ENCODE results near the gene TSC22D4.

The TSC22D4 gene

GRCh38 chr7:100431286-100431735 lies 47.7 kb downstream of the TSC22D4 start:
- peak overlapping the region; percentile 97 for H3K4me3 ChIP-seq
- peaks cover 2% of the 10 kb centered on the region; the same call in 1 of the 2 replicates for H3K9me3 ChIP-seq (ENCODE audit: low read depth, low read length)
- no peak for DNase-seq (ENCODE audit: low read depth, low spot score)
- H3K27ac ChIP-seq, result peak overlapping the region; percentile 75
- H3K36me3 ChIP-seq (ENCODE audit: insufficient read depth, low read length), result peaks cover 42% of the 10 kb centered on the region
- peak overlapping the region; percentile 100 for H3K9ac ChIP-seq (ENCODE audit: insufficient read length)
- TF ChIP-seq POLR2AphosphoS5 (IDR thresholded peaks at IDR 0.05; ENCODE audit: borderline replicate concordance, low read depth, low read length) (peak; percentile 18; the same call in 1 of the 2 replicates), EZH2 (IDR thresholded peaks at IDR 0.05) (no peak), FOXP2 (optimal IDR thresholded peaks at IDR 0.05; ENCODE audit: control extremely low read depth, extremely low read length, insufficient read depth) (no peak)

GRCh38 chr7:100430493-100431285 lies 48.3 kb downstream of the TSC22D4 start:
- Histone ChIP-seq H3K4me3 (peak overlapping the region; percentile 97), H3K36me3 (ENCODE audit: insufficient read depth, low read length) (peaks cover 42% of the 10 kb centered on the region), H3K27ac (peak overlapping the region; percentile 100), H3K9me3 (ENCODE audit: low read depth, low read length) (peaks cover 2% of the 10 kb centered on the region; the same call in 1 of the 2 replicates), H3K9ac (ENCODE audit: insufficient read length) (peak overlapping the region; percentile 100)
- TF ChIP-seq FOXP2 (optimal IDR thresholded peaks at IDR 0.05; ENCODE audit: control extremely low read depth, extremely low read length, insufficient read depth) (no peak), POLR2AphosphoS5 (IDR thresholded peaks at IDR 0.05; ENCODE audit: borderline replicate concordance, low read depth, low read length) (0 out of 2 replicates have a peak, but pooled peaks have one; percentile 25)
- no peak for DNase-seq (ENCODE audit: low read depth, low spot score)

- Histone ChIP-seq H3K4me3 (peak within 1 kb of the TSS; percentile 97), H3K27ac (peak within 1 kb of the TSS; percentile 100), H3K9ac (ENCODE audit: insufficient read length) (peak within 1 kb of the TSS; percentile 100), H3K9me3 (ENCODE audit: low read depth, low read length) (peaks cover 2% of the 10 kb centered on the region; the same call in 1 of the 2 replicates), H3K36me3 (ENCODE audit: insufficient read depth, low read length) (peaks cover 39% of the 10 kb centered on the region)
- peak; percentile 81 for DNase-seq (ENCODE audit: low read depth, low spot score)
- TF ChIP-seq POLR2AphosphoS5 (IDR thresholded peaks at IDR 0.05; ENCODE audit: borderline replicate concordance, low read depth, low read length), result peak; percentile 54
- no peak for TF ChIP-seq FOXP2 (optimal IDR thresholded peaks at IDR 0.05; ENCODE audit: control extremely low read depth, extremely low read length, insufficient read depth)
These were observed 49.1 kb downstream of the TSC22D4 start, which contains the start of gene MEPCE for GRCh38 chr7:100429637-100430492. TSS of gene MEPCE (plus strand) at chr7:100429831. CDS start at chr7:100430019, 188 bp downstream.

- TF ChIP-seq FOXP2 (optimal IDR thresholded peaks at IDR 0.05; ENCODE audit: control extremely low read depth, extremely low read length, insufficient read depth), result no peak
- TF ChIP-seq EZH2 (IDR thresholded peaks at IDR 0.05), result no peak
- TF ChIP-seq POLR2AphosphoS5 (IDR thresholded peaks at IDR 0.05; ENCODE audit: borderline replicate concordance, low read depth, low read length), result peak; percentile 92
- H3K4me3 ChIP-seq, result peak overlapping the region; percentile 97
- peak overlapping the region; percentile 100 for H3K9ac ChIP-seq (ENCODE audit: insufficient read length)
- H3K27ac ChIP-seq, result peak overlapping the region; percentile 100
- peak; percentile 98 for DNase-seq (ENCODE audit: low read depth, low spot score)
- peaks cover 2% of the 10 kb centered on the region; the same call in 1 of the 2 replicates for H3K9me3 ChIP-seq (ENCODE audit: low read depth, low read length)
- H3K36me3 ChIP-seq (ENCODE audit: insufficient read depth, low read length), result peaks cover 32% of the 10 kb centered on the region
These were observed 49.9 kb downstream of the TSC22D4 start for GRCh38 chr7:100428967-100429636.

- Histone ChIP-seq H3K9me3 (ENCODE audit: low read depth, low read length) (peaks cover 2% of the 10 kb centered on the region; the same call in 1 of the 2 replicates), H3K9ac (ENCODE audit: insufficient read length) (peak within 1 kb of the TSS; percentile 100), H3K4me3 (peak within 1 kb of the TSS; percentile 97), H3K27ac (peak within 1 kb of the TSS; percentile 100), H3K36me3 (ENCODE audit: insufficient read depth, low read length) (peaks cover 25% of the 10 kb centered on the region)
- DNase-seq (ENCODE audit: low read depth, low spot score), result peak; percentile 96
- TF ChIP-seq POLR2AphosphoS5 (IDR thresholded peaks at IDR 0.05; ENCODE audit: borderline replicate concordance, low read depth, low read length), result peak; percentile 99
- no peak for TF ChIP-seq EZH2 (IDR thresholded peaks at IDR 0.05)
These were observed 50.6 kb downstream of the TSC22D4 start, which contains the start of gene ZCWPW1 for GRCh38 chr7:100428199-100428966. TSS of gene ZCWPW1 (minus strand) at chr7:100428703. CDS start at chr7:100420649, 8,054 bp downstream.

GRCh38 chr7:100427762-100428198 lies 51.2 kb downstream of the TSC22D4 start:
- Histone ChIP-seq H3K9me3 (ENCODE audit: low read depth, low read length) (peaks cover 2% of the 10 kb centered on the region; the same call in 1 of the 2 replicates), H3K27ac (peak overlapping the region; percentile 100), H3K9ac (ENCODE audit: insufficient read length) (no peak overlapping the region), H3K36me3 (ENCODE audit: insufficient read depth, low read length) (peaks cover 19% of the 10 kb centered on the region; the same call in 1 of the 2 replicates), H3K4me3 (peak overlapping the region; percentile 97)
- no peak for TF ChIP-seq EZH2 (IDR thresholded peaks at IDR 0.05)
- no peak for TF ChIP-seq FOXP2 (optimal IDR thresholded peaks at IDR 0.05; ENCODE audit: control extremely low read depth, extremely low read length, insufficient read depth)
- no peak for TF ChIP-seq POLR2AphosphoS5 (IDR thresholded peaks at IDR 0.05; ENCODE audit: borderline replicate concordance, low read depth, low read length)
- DNase-seq (ENCODE audit: low read depth, low spot score), result no peak

GRCh38 chr7:100426516-100426915 lies 52.5 kb downstream of the TSC22D4 start:
- Histone ChIP-seq H3K9me3 (ENCODE audit: low read depth, low read length) (peaks cover 2% of the 10 kb centered on the region; the same call in 1 of the 2 replicates), H3K27ac (no peak overlapping the region), H3K4me3 (no peak overlapping the region), H3K9ac (ENCODE audit: insufficient read length) (no peak overlapping the region), H3K36me3 (ENCODE audit: insufficient read depth, low read length) (peaks cover 10% of the 10 kb centered on the region; the same call in 1 of the 2 replicates)
- no peak for TF ChIP-seq FOXP2 (optimal IDR thresholded peaks at IDR 0.05; ENCODE audit: control extremely low read depth, extremely low read length, insufficient read depth)
- TF ChIP-seq EZH2 (IDR thresholded peaks at IDR 0.05), result no peak
- no peak for TF ChIP-seq POLR2AphosphoS5 (IDR thresholded peaks at IDR 0.05; ENCODE audit: borderline replicate concordance, low read depth, low read length)
- DNase-seq (ENCODE audit: low read depth, low spot score), result no peak
